Esophagus squamous epithelium (tissue), 5 donors: ENCODE data around the gene PTPRG. TPM values are rescaled to one million over a fixed set of nuclear protein-coding genes. Genes with fewer than 3 reads are reported as not detected.
A peak's percentile ranks its signal among the peaks of the same experiment; 100 is the strongest.
"Not testable (repeated sequence)": the region's sequence is repeated elsewhere in the genome, so short reads cannot be mapped to it uniquely, and the experiment has no call there.

ENCODE experiments used
- DNase-seq: peaks from one replicate; lab custom pipeline; 2025; lab: John Stamatoyannopoulos, UW
- H3K27ac ChIP-seq, 4 donors: fragments of 200-600 bp; sonication (generic); one replicate each; pipeline ENCODE4 v1.5.1; 2016 to 2019; ENCODE audit warnings: mild to moderate bottlenecking in 1 of 4
- H3K27me3 ChIP-seq, 4 donors: fragments of 200-600 bp; sonication (generic); 1 replicate in 3 of 4; 2 replicates in 1 of 4; pipeline versions ENCODE4 v1.5.1 to v1.6.0; 2017 to 2021; ENCODE audit warnings: antibody characterized with exemption in 1 of 4
- H3K36me3 ChIP-seq, 3 donors: fragments of 200-600 bp; sonication (generic); one replicate each; pipeline ENCODE4 v1.5.1; 2016 to 2019
- H3K4me1 ChIP-seq, 3 donors: fragments of 200-600 bp; sonication (generic); one replicate each; pipeline ENCODE4 v1.5.1; 2017 to 2019
- H3K4me3 ChIP-seq, 4 donors: fragments of 200-600 bp; sonication (generic); 1 replicate in 3 of 4; 2 replicates in 1 of 4; pipeline ENCODE4 v1.5.1; 2016 to 2019; ENCODE audit warnings: mild to moderate bottlenecking in 2 of 4, moderate library complexity in 1 of 4
- H3K9me3 ChIP-seq, 3 donors: fragments of 200-600 bp; sonication (generic); one replicate each; pipeline ENCODE4 v1.5.1; 2016 to 2019
- POLR2A ChIP-seq, 4 donors: fragments of 450-650 bp; IDR thresholded peaks; one replicate each; pipeline ENCODE4 v1.6.1; 2017; ENCODE audit warnings: antibody characterized with exemption in 4 of 4, mild to moderate bottlenecking in 4 of 4, moderate library complexity in 3 of 4
- WGBS, 2 donors: methylation state at CpG; one replicate each; pipeline ENCODE4 v1.1.5; 2018; 5-methylcytosine and 5-hydroxymethylcytosine counted together
- intact Hi-C: fragments of 100-400 bp; cut with DNase I; formaldehyde crosslinking; loops from one replicate; pipeline ENCODE4 v1.15.0; 2022
- total RNA-seq, 4 donors: library from RNA; depleted of rRNA; stranded (reverse); fragments of >200 nt; gene quantifications; one replicate each; pipeline ENCODE4 v1.1.0, GENCODE V29; 2016
- TF ChIP-seq, protein P1 (sequence below), 6 experiments: fragments of 450-650 bp in 4 of 6; fragments of 200-600 bp in 2 of 6; sonication (generic) in 2 of 6; IDR thresholded peaks; one replicate each; pipeline ENCODE4 v1.5.1; 2016 to 2019; ENCODE audit warnings: antibody characterized with exemption in 6 of 6, mild to moderate bottlenecking in 4 of 6, moderate library complexity in 4 of 6
- donor health status: DM: yes; HTN: yes; CAD: no.

The PTPRG gene
- total RNA-seq, 4 donors from 2014 or later, result 3.7 to 42.2 (median 15.2) TPM

DNA sequence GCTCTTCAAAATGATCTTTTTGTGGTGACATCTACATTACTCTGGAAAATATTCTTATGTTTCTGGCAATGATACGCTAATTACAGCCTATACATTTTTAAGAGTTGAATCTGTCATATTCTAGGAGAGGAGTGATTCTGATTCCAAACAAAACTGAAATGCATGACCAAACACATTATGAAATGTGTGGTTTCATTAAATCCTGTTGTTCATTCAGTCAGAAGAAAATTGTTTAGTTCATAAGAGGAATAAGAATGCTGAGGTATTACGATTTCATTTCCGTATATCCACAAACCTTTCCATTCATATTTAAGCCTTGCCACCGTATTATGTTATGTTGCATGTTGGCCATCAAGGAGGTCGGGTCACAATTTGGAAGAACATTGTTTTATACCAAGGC lies 466.9 kb downstream of the PTPRG start:
- Histone ChIP-seq H3K9me3 (no peaks in the 10 kb centered on the region), H3K36me3 (no peaks in the 10 kb centered on the region), H3K27me3 (no peaks in the 10 kb centered on the region), H3K4me3 (no peak overlapping the region), H3K4me1 (peaks cover 0 to 13% (median 0%) of the 10 kb centered on the region in 3 donors), H3K27ac (no peak overlapping the region)
- 75 to 81% methylated on average over 5 of the region's 5 CpGs for WGBS, 2 donors
- no peak for DNase-seq
- TF ChIP-seq, protein P1, sequence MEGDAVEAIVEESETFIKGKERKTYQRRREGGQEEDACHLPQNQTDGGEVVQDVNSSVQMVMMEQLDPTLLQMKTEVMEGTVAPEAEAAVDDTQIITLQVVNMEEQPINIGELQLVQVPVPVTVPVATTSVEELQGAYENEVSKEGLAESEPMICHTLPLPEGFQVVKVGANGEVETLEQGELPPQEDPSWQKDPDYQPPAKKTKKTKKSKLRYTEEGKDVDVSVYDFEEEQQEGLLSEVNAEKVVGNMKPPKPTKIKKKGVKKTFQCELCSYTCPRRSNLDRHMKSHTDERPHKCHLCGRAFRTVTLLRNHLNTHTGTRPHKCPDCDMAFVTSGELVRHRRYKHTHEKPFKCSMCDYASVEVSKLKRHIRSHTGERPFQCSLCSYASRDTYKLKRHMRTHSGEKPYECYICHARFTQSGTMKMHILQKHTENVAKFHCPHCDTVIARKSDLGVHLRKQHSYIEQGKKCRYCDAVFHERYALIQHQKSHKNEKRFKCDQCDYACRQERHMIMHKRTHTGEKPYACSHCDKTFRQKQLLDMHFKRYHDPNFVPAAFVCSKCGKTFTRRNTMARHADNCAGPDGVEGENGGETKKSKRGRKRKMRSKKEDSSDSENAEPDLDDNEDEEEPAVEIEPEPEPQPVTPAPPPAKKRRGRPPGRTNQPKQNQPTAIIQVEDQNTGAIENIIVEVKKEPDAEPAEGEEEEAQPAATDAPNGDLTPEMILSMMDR (IDR thresholded peaks at IDR 0.05), result no peak
- no peak for TF ChIP-seq POLR2A (IDR thresholded peaks at IDR 0.05)
- intact Hi-C loops, result no loop called here

DNA sequence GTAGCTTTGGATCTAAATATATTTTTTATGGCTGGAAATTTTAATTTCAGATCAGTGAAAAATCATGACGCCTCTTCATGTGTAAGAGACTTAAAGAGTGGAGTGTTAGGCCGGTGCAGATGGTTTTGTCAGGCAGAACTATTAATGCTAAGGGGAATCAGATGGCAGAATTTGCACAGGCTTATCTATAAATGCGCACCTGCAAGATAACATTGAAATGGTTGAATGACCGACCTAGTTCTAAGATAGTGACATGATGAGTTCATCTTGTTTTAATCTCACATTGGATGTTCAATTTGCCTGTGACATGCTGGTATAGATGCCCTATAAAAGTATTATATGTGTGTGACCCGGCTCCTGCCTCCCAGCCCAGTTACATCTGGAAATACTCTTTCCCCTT lies 471.4 kb downstream of the PTPRG start:
- H3K4me3 ChIP-seq, result no peak overlapping the region
- no peak overlapping the region for H3K27ac ChIP-seq
- H3K36me3 ChIP-seq, result no peaks in the 10 kb centered on the region
- H3K9me3 ChIP-seq, result no peaks in the 10 kb centered on the region
- DNase-seq, result no peak
- 87 to 90% methylated on average over 5 of the region's 5 CpGs for WGBS, 2 donors
- intact Hi-C loops, result no loop called here
- H3K4me1 ChIP-seq, result peaks cover 0 to 4% (median 0%) of the 10 kb centered on the region in 3 donors
- TF ChIP-seq, protein P1 (IDR thresholded peaks at IDR 0.05), result no peak
- no peak for TF ChIP-seq POLR2A (IDR thresholded peaks at IDR 0.05)
- no peaks in the 10 kb centered on the region for H3K27me3 ChIP-seq

DNA sequence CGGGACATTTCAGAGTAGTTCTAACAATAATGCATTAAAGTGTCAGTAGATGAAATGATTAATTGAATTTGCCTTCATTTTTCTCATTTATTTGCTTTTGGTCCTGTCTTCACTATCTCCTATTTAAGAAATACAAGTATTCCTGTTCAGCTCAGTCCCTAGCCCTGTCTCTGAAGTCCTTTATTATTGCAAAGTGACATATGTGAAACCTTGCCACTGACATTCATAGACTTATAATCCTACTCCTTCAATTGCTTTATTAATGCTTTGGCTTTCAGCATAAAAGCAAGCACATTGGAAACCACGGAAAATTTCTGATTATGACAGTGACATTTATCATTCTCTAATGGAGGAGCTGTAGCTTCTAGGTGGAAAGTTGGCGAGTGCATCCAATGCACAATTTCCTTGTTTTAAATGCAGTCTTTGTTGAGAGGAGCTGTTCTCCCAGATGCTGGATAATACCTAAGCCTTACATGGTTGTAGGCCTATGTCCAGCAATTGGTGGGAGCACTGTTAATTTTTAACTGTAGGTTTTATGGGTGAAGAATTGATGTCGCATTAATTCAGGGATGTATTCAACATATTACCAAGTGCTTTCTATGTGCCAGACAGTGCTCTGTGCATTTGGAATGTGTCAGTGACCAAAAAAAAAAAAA lies 474.2 kb downstream of the PTPRG start:
- Histone ChIP-seq H3K27me3 (no peaks in the 10 kb centered on the region), H3K4me3 (no peak overlapping the region), H3K27ac (no peak overlapping the region), H3K36me3 (no peaks in the 10 kb centered on the region), H3K9me3 (no peaks in the 10 kb centered on the region), H3K4me1 (peaks cover 0 to 8% (median 0%) of the 10 kb centered on the region in 3 donors)
- DNase-seq, result no peak
- intact Hi-C loops, result no loop called here
- TF ChIP-seq, protein P1 (IDR thresholded peaks at IDR 0.05), result no peak
- TF ChIP-seq POLR2A (IDR thresholded peaks at IDR 0.05), result no peak
- WGBS, 2 donors, result 79 to 89% methylated on average over 4 of the region's 4 CpGs

DNA sequence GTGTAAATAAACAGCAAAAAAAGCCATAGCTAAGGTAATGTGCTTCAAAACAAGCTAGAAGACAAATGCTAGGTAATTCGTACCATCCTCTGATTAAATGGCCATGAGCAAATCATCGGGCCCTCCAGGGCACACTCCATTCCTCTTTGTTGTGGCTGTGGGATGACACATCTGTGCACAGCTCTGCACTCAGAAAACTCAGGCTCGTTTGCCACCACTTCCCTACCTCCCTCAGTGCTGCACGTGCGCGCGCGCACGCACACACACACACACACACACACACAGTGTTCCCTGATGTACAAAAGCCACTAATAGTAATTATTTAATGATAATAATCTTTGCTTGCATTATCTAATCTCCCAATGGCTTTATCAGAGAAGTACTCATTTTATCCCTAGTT lies 475.4 kb downstream of the PTPRG start:
- TF ChIP-seq POLR2A (IDR thresholded peaks at IDR 0.05), result no peak
- TF ChIP-seq, protein P1 (IDR thresholded peaks at IDR 0.05), result no peak
- intact Hi-C loops, result no loop called here
- no peaks in the 10 kb centered on the region for H3K9me3 ChIP-seq
- no peak overlapping the region for H3K27ac ChIP-seq
- no peaks in the 10 kb centered on the region for H3K36me3 ChIP-seq
- H3K4me1 ChIP-seq, result peaks cover 0 to 8% (median 0%) of the 10 kb centered on the region in 3 donors
- 68% methylated on average over 9 of the region's 9 CpGs for WGBS, 2 donors
- H3K4me3 ChIP-seq, result no peak overlapping the region
- DNase-seq, result no peak
- H3K27me3 ChIP-seq, result no peaks in the 10 kb centered on the region

DNA sequence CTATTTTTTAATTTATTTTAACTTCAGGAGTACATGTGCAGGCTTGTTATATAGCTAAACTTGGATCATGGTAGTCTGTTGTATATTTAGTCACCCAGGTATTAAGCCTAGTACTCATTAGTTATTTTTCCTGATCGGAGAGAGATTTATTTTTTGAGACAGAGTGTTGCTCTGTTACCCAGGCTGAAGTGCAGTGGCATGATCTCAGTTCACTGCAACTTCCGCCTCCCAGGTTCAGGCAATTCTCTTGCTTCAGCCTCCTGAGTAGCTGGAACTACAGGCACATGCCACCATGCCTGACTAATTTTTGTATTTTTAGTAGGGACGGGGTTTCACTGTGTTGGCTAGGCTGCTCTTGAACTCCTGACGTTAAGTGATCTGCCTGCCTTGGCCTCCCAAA lies 477.4 kb downstream of the PTPRG start:
- DNase-seq, H3K4me1 ChIP-seq, H3K4me3 ChIP-seq, H3K36me3 ChIP-seq, H3K9me3 ChIP-seq, intact Hi-C loops, H3K27me3 ChIP-seq: not testable (repeated sequence)
- WGBS, 2 donors, result 52 to 75% methylated on average over 2 to 4 of the region's 4 CpGs
- peak overlapping the region in 2 of 4 donors; percentile 30 to 37 for H3K27ac ChIP-seq
